Measurements from ENCODE around the gene TMEM88. TPM values are rescaled to one million over a fixed set of nuclear protein-coding genes. Genes with fewer than 3 reads are reported as not detected.

TMEM88 gene
- total and polyA plus RNA-seq, 2 of the 13 experiments (the other 11 are each of a cell fraction or from before 2014, with no cell fraction given), result 0.31 to 0.66 TPM

- TF ChIP-seq ZZZ3 (CRISPR knock-in tag; IDR thresholded peaks at IDR 0.05; ENCODE audit: borderline replicate concordance) (no peak), ZNF552 (CRISPR knock-in tag; IDR thresholded peaks at IDR 0.05; ENCODE audit: borderline replicate concordance) (no peak), RAD21 (CRISPR knock-in tag; IDR thresholded peaks at IDR 0.05) (no peak)
Measured at GRCh38 chr17:7824021-7824924, 30.6 kb upstream of the TMEM88 start (continued).

GRCh38 chr17:7825206-7825990, 29.5 kb upstream of the TMEM88 start:
- 17% methylated on average over 12 of the region's 12 CpGs for WGBS (ENCODE audit: low lambda C conversion rate)
- Histone ChIP-seq H3K27ac (ENCODE audit: extremely low read length, insufficient read depth, low read length) (no peak overlapping the region), H3K9me3 (ENCODE audit: low read length) (no peaks in the 10 kb centered on the region), H3K79me2 (ENCODE audit: insufficient read depth, low read length) (no peaks in the 10 kb centered on the region), H3K4me3 (replicated peaks in 1 of 3; ENCODE audit: insufficient read depth in 1 of 3, low read depth in 2 of 3, low read length in 3 of 3) (no peak overlapping the region), H3K9ac (ENCODE audit: insufficient read depth, low read depth, low read length) (no peak overlapping the region), H3K4me1 (ENCODE audit: insufficient read depth, low read length) (no peaks in the 10 kb centered on the region), H3K27me3 (ENCODE audit: control insufficient read depth in 1 of 2, insufficient read depth in 2 of 2, low read length in 2 of 2) (peaks cover 4 to 29% of the 10 kb centered on the region in 2 experiments; a peak in 3 of 5 replicates), H4K20me1 (ENCODE audit: insufficient read depth, low read length) (no peaks in the 10 kb centered on the region), H3K36me3 (replicated peaks in 1 of 2; ENCODE audit: control insufficient read depth in 1 of 2, insufficient read depth in 2 of 2, low read length in 2 of 2) (no peaks in the 10 kb centered on the region), H2AFZ (ENCODE audit: low read length) (no peak overlapping the region), H3K4me2 (ENCODE audit: low read depth, low read length) (no peak overlapping the region)
- intact Hi-C loops (cut with micrococcal nuclease; ENCODE audit: unreplicated experiment), result no loop called here
- peak; percentile 23 for DNase-seq (ENCODE audit: low spot score)
- BruUV-seq (replicated peaks), result no TSS peak
- peak; percentile 52; the same call in 2 of the 3 replicates for ATAC-seq
- in situ Hi-C loops (cut with HindIII; ENCODE audit: extremely low pct_ligation_motif_present, low pct_unique_long_range_greater_than_20kb), result no loop called here
- ChIA-PET CTCF (ENCODE audit: low intra/inter-chr PET ratio, low total read pairs) (interaction anchor here (1.0 kb wide), 1 partner anchor 26 kb away, joined by 5 read pairs; no protein-coding TSS in a partner anchor), POLR2A (interaction anchor here (1.1 to 1.6 kb wide), 4 partner anchors 8 to 31 kb away, joined by 3 to 7 read pairs (median 5); partner anchors contain the start of genes KDM6B and NAA38)
- FAIRE-seq, result no peak
- TF ChIP-seq ZNF878 (CRISPR knock-in tag; IDR thresholded peaks at IDR 0.05) (no peak), RELA (CRISPR knock-in tag; IDR thresholded peaks at IDR 0.05) (no peak), ETV5 (CRISPR knock-in tag; IDR thresholded peaks at IDR 0.05; ENCODE audit: borderline replicate concordance) (no peak), STAG1 (CRISPR knock-in tag; IDR thresholded peaks at IDR 0.05) (peak; percentile 39; the same call in 1 of the 2 replicates), ZNF234 (CRISPR knock-in tag; conservative IDR thresholded peaks at IDR 0.05) (no peak), YEATS4 (CRISPR knock-in tag; IDR thresholded peaks at IDR 0.05; ENCODE audit: borderline replicate concordance) (no peak), KDM6A (CRISPR knock-in tag; IDR thresholded peaks at IDR 0.05; ENCODE audit: low read depth) (no peak), ZSCAN25 (CRISPR knock-in tag; IDR thresholded peaks at IDR 0.05) (no peak), SUZ12 (IDR thresholded peaks at IDR 0.05; ENCODE audit: low read depth, low read length) (no peak), PHF5A (CRISPR knock-in tag; IDR thresholded peaks at IDR 0.05; ENCODE audit: low read depth, unreplicated experiment) (no peak), ZKSCAN8 (CRISPR knock-in tag; IDR thresholded peaks at IDR 0.05; ENCODE audit: borderline replicate concordance) (no peak), AGO1 (IDR thresholded peaks at IDR 0.05; ENCODE audit: low read depth, low read length, poor library complexity, severe bottlenecking) (no peak)
- TF ChIP-seq, protein P1, sequence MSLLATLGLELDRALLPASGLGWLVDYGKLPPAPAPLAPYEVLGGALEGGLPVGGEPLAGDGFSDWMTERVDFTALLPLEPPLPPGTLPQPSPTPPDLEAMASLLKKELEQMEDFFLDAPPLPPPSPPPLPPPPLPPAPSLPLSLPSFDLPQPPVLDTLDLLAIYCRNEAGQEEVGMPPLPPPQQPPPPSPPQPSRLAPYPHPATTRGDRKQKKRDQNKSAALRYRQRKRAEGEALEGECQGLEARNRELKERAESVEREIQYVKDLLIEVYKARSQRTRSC (CRISPR knock-in tag; IDR thresholded peaks at IDR 0.05; ENCODE audit: low read depth), result no peak
- TF ChIP-seq, protein P2, sequence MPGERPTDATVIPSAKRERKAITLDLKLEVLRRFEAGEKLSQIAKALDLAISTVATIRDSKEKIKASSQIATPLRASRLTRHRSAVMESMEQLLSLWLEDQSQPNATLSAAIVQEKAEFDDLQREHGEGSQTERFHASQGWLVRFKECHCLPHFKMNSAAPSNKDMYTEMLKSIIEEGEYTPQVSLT (CRISPR knock-in tag; IDR thresholded peaks at IDR 0.05; ENCODE audit: borderline replicate concordance, low read depth), result no peak
- TF ChIP-seq, protein P3, sequence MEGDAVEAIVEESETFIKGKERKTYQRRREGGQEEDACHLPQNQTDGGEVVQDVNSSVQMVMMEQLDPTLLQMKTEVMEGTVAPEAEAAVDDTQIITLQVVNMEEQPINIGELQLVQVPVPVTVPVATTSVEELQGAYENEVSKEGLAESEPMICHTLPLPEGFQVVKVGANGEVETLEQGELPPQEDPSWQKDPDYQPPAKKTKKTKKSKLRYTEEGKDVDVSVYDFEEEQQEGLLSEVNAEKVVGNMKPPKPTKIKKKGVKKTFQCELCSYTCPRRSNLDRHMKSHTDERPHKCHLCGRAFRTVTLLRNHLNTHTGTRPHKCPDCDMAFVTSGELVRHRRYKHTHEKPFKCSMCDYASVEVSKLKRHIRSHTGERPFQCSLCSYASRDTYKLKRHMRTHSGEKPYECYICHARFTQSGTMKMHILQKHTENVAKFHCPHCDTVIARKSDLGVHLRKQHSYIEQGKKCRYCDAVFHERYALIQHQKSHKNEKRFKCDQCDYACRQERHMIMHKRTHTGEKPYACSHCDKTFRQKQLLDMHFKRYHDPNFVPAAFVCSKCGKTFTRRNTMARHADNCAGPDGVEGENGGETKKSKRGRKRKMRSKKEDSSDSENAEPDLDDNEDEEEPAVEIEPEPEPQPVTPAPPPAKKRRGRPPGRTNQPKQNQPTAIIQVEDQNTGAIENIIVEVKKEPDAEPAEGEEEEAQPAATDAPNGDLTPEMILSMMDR (CRISPR knock-in tag; IDR thresholded peaks at IDR 0.05), result peak; percentile 26; the same call in 1 of the 2 replicates

All from HepG2 (cell line).